ENCODE results near the gene RAB27A. TPM values are rescaled to one million over a fixed set of nuclear protein-coding genes. Genes with fewer than 3 reads are reported as not detected.
A peak's percentile ranks its signal among the peaks of the same experiment; 100 is the strongest.

RAB27A gene
- total and polyA plus RNA-seq, 9 of the 15 experiments (the other 6 are each of a cell fraction or from before 2014, with no cell fraction given) = 31.5 to 171 (median 80.4) TPM

GRCh38 chr15:55318588-55319494 is 29.2 kb upstream of the RAB27A start, which contains the start of the genes PIGB and PIGBOS1 (continued):
- no peak for TF ChIP-seq ATF1 (CRISPR knock-in tag; IDR thresholded peaks at IDR 0.05)
- TF ChIP-seq ATF1 (tag; IDR thresholded peaks at IDR 0.05) = peak; percentile 91
- no peak for TF ChIP-seq RBM39 (optimal IDR thresholded peaks at IDR 0.05; ENCODE audit: low read depth, low read length)
- no peak for TF ChIP-seq ZNF785 (CRISPR knock-in tag; IDR thresholded peaks at IDR 0.05)
- TF ChIP-seq GTF2E2 (tag; IDR thresholded peaks at IDR 0.05) = peak; percentile 97
- TF ChIP-seq ZNF75A (CRISPR knock-in tag; IDR thresholded peaks at IDR 0.05) = no peak
- TF ChIP-seq ILK (tag; IDR thresholded peaks at IDR 0.05; ENCODE audit: borderline replicate concordance, low read depth) = no peak
- peak; percentile 33; the same call in 1 of the 2 replicates for TF ChIP-seq ZNF24 (IDR thresholded peaks at IDR 0.05)
- TF ChIP-seq ZNF77 (CRISPR knock-in tag; IDR thresholded peaks at IDR 0.05) = no peak
- no peak for TF ChIP-seq XRCC4 (IDR thresholded peaks at IDR 0.05; ENCODE audit: extremely low read depth, insufficient read depth, insufficient read length)
- no peak for TF ChIP-seq GABPB2 (CRISPR knock-in tag; conservative IDR thresholded peaks at IDR 0.05)
- TF ChIP-seq PRDM10 (IDR thresholded peaks at IDR 0.05; ENCODE audit: partially characterized antibody) = peak; percentile 93
- TF ChIP-seq SMAD1 (IDR thresholded peaks at IDR 0.05; ENCODE audit: low read depth, low read length, partially characterized antibody) = no peak
- peak; percentile 83 for TF ChIP-seq HNRNPLL (IDR thresholded peaks at IDR 0.05; ENCODE audit: low read depth, low read length, poor library complexity, severe bottlenecking)
- TF ChIP-seq NRF1 (conservative IDR thresholded peaks at IDR 0.05 in 1 of 2, IDR thresholded peaks at IDR 0.05 in 1 of 2) = peak; percentile 82 to 85
- no peak for TF ChIP-seq ZNF184 (CRISPR knock-in tag; IDR thresholded peaks at IDR 0.05)
- TF ChIP-seq ZNF165 (CRISPR knock-in tag; IDR thresholded peaks at IDR 0.05; ENCODE audit: borderline replicate concordance) = no peak
- TF ChIP-seq EP400 (IDR thresholded peaks at IDR 0.05) = peak; percentile 90
- peak; percentile 85 for TF ChIP-seq GABPA (tag; conservative IDR thresholded peaks at IDR 0.05; ENCODE audit: low read depth)
- TF ChIP-seq ZBTB34 (CRISPR knock-in tag; IDR thresholded peaks at IDR 0.05) = no peak
- TF ChIP-seq CEBPG (CRISPR knock-in tag; IDR thresholded peaks at IDR 0.05) = no peak
- TF ChIP-seq CEBPG (tag; conservative IDR thresholded peaks at IDR 0.05 in 1 of 2, IDR thresholded peaks at IDR 0.05 in 1 of 2) = peak in 1 of 2 experiments; percentile 76; a peak in 2 of 4 replicates
- TF ChIP-seq BCL6 (CRISPR knock-in tag; IDR thresholded peaks at IDR 0.05) = no peak
- TF ChIP-seq ZNF121 (CRISPR knock-in tag; conservative IDR thresholded peaks at IDR 0.05) = no peak
- TF ChIP-seq CC2D1A (IDR thresholded peaks at IDR 0.05) = no peak
- TF ChIP-seq HNRNPL (IDR thresholded peaks at IDR 0.05; ENCODE audit: low read depth, low read length) = no peak
